ENCODE data around the gene COL23A1.

Gene COL23A1

DNA sequence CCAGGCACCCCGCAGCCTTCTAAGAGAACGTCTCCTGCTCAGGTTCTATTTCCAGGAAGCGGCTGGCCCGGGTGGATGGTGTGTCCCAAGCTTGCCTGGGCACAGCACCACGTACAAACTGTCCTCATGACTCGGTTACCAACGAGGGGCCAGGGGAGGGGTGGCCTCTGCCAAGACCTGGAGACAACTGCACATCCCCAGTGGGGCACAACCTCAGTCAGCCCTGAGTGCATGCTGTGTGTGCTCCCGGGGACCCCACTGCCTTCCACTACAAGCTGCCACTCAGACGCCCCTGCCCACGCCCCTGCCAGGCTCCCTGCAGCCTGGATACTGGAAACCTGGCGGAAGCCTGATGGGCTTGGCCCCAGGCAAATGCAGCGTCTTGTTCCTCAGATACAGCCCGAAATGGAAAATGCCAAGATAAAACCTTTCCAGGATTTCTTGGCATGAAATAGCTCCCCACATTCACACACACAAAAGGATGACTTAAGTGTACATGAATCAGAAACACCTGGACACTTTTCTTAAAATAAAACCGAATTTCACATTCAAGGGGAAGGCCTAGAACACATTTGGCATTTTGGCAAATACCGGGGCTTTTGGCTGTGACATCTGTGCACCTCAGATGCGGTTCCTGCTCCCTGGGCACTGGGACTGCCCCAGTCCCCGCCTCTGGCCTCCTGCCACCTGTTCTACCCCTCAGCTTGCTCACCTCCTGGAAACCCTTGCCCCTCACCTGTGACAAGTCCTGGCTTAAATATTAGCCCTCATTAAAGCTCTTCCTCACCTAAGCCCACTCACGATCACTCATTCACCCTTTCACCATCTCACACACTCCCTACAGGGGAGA is 62.5 kb downstream of the COL23A1 start:
- no peak for DNase-seq

DNA sequence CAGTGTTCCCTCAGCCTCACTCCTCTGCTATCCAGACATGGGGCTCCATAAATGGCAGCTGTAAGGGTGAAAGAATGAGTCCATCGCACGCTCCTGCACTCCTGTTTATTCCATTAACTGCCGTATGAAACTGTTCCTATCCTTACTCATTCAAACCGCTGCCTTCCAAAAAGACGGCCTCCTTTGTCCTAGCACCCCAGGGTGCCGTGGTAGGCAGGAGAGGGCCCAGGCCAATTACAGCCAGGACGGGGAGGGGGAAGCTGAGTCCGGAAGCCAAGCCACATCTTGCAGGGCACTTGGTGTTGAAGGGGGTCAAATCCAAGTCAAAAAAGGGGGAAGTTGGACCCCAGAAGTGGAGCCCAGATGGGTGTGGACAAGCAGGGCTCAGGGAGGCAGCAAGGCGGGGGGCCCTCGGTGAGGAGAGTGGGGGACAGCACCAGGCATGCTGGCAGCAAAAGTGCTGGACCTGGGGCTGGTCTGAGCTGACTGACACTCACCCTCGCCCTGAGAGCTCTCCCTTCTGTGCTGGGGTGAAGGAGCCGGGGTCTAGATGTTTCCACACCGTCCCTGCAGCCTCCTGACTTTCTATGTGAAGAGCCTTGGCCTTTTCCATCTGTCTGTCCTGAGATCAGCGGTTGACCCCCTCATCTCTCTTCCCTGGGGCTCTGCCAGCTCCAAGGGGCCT is 63.3 kb downstream of the COL23A1 start:
- DNase-seq = no peak

GRCh38 chr5:178525906-178526732 is 64.1 kb downstream of the COL23A1 start:
- DNase-seq = no peak

GRCh38 chr5:178524093-178524882 is 65.9 kb downstream of the COL23A1 start:
- DNase-seq = no peak

DNA sequence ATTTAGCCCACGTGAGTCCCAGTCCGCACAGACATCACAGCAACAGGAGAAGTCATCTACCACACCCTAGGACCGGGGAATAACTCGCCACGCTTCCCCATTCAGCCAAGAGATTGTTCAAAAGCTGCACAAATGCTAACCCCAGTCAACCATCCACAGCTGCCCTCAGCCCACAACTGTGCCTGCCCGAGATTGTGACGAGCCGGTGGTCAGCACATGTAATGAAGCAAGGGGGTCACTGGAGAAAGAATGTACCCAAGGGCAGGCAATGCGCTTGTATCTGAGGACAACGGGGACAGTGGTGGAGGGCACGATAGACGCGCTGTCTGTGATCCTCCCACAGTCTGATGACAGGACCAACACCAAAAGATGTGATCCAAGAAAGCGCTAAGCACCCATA is 67.8 kb downstream of the COL23A1 start:
- no peak for DNase-seq

DNA sequence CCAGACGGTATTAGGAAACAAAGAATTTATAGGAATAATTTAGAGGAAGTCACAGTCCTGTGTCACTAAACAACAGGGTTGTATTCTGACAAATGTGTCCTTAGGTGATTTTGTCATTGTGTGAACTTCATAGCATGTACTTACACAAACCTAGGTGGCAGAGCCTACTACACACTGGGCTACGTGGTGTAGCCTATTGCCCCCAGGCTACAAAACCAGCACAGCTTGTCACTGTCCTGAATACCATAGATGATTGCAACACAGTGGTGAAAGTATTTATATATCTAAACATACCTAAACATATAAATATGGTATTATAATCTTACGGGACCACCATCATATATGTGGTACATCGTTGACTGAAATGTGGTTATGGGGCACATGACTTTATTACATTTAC is 69.3 kb downstream of the COL23A1 start:
- DNase-seq = no peak

DNA sequence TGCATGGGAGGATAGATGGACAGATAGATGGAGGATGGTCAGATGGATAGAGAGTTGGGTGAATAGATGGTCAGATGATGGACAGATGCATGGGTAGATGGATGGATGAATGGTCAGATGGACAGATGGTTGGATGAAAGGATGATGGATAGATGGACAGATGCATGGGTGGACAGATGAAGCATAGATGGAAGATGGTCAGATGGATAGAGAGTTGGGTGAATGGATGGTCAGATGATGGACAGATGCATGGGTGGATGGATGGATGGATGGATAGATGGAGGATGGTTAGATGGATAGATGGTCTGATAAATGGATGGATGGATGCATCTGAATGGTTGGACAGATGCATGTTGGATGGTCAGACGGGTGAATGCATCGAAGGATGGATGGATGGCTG is 70.4 kb downstream of the COL23A1 start:
- no peak for DNase-seq

- DNase-seq = no peak
Measured at GRCh38 chr5:178519155-178519554, 71.0 kb downstream of the COL23A1 start.

- no peak for DNase-seq
Measured at GRCh38 chr5:178516504-178517235, 73.5 kb downstream of the COL23A1 start.

- DNase-seq = no peak
Measured at GRCh38 chr5:178515776-178516503, 74.3 kb downstream of the COL23A1 start.

- no peak for DNase-seq
Measured at GRCh38 chr5:178514851-178515418, 75.3 kb downstream of the COL23A1 start.

DNA sequence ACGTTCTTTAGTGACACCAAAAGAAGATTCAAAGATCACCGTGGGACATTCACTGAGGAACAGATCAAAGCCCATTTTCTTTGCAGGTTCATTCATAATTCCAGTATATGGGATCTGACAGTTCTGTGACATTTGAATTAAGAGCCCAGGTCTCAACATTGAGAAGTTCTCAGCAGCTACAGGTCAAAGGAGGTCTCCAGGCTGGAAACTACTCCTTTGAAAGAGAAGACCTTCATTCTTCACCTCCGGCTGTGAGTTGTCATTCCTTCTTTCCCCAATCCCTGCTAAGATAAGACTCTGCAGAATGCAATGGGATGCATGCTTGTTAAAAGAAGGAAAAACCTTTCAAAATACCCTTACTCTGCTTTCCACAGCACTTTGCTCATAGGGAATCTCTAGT is 79.0 kb downstream of the COL23A1 start:
- DNase-seq = no peak

- no peak for DNase-seq
Measured at GRCh38 chr5:178509491-178510057, 80.6 kb downstream of the COL23A1 start.

GRCh38 chr5:178507151-178507932 is 82.9 kb downstream of the COL23A1 start:
- DNase-seq = no peak

GRCh38 chr5:178505639-178506407 is 84.4 kb downstream of the COL23A1 start:
- DNase-seq = no peak

DNA sequence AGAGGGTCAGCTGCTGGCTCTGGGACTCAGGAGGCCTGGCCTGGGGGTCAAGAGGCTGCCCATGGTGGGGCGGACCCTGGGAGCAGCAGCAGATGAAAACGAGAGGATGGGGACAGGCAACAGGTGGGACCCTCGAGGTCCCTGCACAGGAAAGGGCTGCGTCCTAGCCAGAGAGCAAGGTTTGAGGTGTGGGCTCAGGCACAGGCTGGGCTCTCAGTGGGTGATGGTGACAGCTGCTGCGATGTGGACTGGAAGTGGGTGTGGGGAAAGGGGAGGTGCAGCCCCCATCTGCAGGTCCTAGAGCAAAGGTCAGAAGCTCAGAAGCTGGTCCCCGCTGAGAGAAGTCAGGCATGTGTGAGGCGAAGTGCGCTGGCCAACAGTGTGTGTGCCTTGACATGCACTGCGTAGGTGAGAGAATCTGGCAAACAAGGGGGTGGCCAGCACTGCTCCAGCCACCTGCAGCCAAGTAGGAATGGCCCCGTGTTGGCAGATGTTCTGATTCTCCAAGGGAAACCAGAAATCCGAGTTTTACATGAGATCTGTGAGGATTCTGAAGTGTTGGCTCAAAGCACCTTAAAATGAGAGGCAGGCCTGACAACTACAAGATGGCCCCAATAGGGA is 85.7 kb downstream of the COL23A1 start:
- no peak for DNase-seq

DNA sequence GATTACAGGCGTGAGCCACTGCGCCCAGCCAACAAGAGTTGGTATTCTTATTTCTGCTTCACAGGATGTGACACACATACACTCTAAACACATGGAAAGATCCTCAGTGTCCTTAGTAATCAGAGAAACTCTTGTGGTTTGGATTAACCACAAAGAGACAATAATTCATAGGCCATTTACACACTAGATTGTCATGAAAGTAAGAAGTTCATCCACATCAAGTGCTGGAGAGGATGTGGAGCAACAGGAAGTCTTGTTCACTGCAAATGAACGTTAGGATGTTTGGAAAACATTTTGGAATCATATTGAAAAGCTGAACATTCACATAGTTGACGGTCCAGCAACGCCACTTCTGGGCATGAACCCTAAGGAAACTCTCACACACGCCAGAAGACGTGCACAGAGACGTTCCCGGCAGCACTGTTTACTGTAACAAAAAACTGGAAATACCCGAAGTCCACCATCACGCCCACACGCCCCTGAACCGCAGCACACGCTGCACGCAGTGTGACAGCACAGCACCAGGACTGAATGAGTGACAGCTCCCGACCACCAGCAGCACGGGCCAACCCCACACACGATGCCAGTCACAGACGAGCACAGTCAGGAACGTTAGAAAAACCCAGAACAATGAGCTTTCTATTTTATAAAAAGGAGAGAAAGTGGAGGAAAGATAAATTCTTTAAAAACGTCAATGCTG is 87.6 kb downstream of the COL23A1 start:
- no peak for DNase-seq

- no peak for DNase-seq
Measured at GRCh38 chr5:178499352-178499751, 90.8 kb downstream of the COL23A1 start.

Data from NCI-H345 (cell line).